Activated naive CD8-positive, alpha-beta T cell (primary cell): ENCODE data around the gene RNASEH2A.

Experiments
- H3K27ac Mint-ChIP-seq: one replicate; pipeline ENCODE4 v1.8.0; 2021; ENCODE audit warnings: mixed read lengths
- H3K27me3 Mint-ChIP-seq: one replicate; pipeline ENCODE4 v1.8.0; 2021; ENCODE audit warnings: mixed read lengths
- H3K36me3 Mint-ChIP-seq: one replicate; pipeline ENCODE4 v1.8.0; 2021; ENCODE audit warnings: mixed read lengths
- H3K4me1 Mint-ChIP-seq: one replicate; pipeline ENCODE4 v1.8.0; 2021; ENCODE audit warnings: low read depth, mixed read lengths
- H3K4me3 Mint-ChIP-seq: one replicate; pipeline ENCODE4 v1.8.0; 2021; ENCODE audit warnings: mild to moderate bottlenecking, mixed read lengths
- H3K9me3 Mint-ChIP-seq: one replicate; pipeline ENCODE4 v1.8.0; 2021; ENCODE audit warnings: low read depth, mixed read lengths

The RNASEH2A gene

DNA sequence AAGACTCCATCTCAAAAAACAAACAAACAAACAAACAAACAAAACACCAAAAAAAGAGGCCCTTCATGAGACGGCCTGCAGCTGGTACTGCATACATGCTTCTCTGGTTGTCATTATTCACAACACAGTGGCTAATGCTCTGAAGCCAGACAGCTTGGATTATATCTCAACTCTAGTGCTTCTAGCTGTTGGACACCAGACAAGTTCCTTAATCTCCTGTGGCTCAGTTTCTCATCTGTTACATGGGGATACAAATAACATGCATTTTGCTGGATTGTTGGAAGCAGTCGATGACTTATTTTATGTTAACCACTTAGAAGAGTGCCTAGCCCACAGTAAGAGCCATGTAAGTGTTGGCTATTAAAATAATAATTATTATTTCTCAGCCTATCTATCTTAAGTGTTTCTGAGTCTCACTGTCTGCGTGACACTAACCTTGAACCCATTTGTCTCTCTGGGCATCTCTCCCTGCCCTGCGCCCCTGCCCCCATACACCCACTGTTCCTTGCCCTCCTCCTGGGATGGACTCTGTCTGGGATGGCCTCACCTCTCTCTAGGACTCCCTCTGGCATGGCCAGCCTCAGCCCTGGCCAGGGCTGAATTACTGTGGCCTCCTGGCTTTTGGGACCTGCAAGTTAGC is 18.2 kb upstream of the RNASEH2A start:
- H3K9me3 Mint-ChIP-seq = no peaks in the 10 kb centered on the region

DNA sequence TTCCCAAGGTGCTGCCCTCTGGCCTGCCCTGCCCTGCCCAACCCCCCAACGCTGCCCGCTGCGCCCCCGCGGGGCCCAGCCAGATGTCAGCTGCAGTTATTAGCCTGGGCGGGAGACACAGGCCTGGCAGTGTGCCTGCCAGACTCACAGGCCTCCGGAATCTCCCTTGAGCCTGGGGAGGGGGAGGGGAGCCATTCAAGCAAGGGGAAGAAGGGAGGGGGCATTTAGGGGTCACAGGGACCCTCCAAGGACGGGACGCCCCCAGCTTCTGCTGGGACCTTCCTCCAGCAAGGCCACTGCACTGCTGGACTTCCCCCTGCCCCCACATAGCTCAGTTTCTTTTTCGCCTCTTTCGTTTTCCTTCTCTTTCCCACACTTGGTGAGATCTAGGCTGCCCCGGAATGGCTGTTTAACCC is 17.7 kb upstream of the RNASEH2A start:
- no peaks in the 10 kb centered on the region for H3K9me3 Mint-ChIP-seq
- peak overlapping the region; percentile 83 for H3K4me3 Mint-ChIP-seq
- H3K27ac Mint-ChIP-seq = peak overlapping the region; percentile 88
- H3K36me3 Mint-ChIP-seq = no peaks in the 10 kb centered on the region
- H3K4me1 Mint-ChIP-seq = peaks cover 22% of the 10 kb centered on the region
- H3K27me3 Mint-ChIP-seq = no peaks in the 10 kb centered on the region

More for the DNA sequence above, 18.2 kb upstream of the RNASEH2A start:
- Mint-ChIP-seq H3K27ac (peak overlapping the region; percentile 28), H3K36me3 (no peaks in the 10 kb centered on the region), H3K4me3 (no peak overlapping the region), H3K27me3 (no peaks in the 10 kb centered on the region), H3K4me1 (peaks cover 28% of the 10 kb centered on the region)

DNA sequence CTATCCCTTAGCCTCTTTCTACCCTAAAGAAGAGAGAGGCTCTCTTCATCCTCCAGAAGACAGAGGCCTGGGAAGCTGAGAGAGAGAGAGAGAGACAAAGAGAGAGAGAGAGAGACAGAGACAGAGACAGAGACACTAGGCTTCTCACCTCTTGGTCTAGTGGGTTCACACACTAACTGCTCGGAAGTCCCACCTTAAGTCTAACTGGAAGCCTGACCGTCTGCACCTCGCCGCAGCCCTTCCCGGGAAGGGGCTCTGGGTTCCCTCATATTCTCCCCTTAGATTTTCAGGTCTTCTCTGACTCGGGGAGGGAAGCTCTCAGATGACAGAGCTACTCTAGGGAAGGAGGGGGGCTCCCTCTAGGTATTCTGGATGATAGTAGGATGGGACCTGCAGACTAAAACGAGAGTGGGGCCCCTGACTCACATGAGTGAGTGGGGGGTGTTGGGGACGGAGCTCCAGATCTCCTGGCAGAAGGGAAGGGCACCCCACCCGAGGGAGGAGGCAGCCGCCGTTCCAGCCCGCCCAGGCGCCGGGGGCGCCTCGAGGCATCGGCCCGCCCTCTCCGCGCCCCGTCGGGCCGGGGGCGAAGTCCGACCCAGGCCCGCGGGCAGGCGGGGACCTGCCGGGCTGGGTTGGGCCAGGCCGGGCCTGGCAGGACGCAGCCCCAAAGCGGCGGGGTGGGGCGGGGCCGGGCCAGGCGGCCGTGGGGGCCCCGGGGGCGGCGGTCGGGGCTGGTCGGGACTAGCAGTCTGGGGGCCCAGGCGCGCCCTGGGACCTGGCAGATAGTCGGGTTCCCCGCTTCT is 17.1 kb upstream of the RNASEH2A start:
- Mint-ChIP-seq H3K4me1 (peaks cover 26% of the 10 kb centered on the region), H3K4me3 (peak overlapping the region; percentile 83), H3K36me3 (no peaks in the 10 kb centered on the region), H3K9me3 (no peaks in the 10 kb centered on the region), H3K27ac (peak overlapping the region; percentile 88), H3K27me3 (no peaks in the 10 kb centered on the region)

DNA sequence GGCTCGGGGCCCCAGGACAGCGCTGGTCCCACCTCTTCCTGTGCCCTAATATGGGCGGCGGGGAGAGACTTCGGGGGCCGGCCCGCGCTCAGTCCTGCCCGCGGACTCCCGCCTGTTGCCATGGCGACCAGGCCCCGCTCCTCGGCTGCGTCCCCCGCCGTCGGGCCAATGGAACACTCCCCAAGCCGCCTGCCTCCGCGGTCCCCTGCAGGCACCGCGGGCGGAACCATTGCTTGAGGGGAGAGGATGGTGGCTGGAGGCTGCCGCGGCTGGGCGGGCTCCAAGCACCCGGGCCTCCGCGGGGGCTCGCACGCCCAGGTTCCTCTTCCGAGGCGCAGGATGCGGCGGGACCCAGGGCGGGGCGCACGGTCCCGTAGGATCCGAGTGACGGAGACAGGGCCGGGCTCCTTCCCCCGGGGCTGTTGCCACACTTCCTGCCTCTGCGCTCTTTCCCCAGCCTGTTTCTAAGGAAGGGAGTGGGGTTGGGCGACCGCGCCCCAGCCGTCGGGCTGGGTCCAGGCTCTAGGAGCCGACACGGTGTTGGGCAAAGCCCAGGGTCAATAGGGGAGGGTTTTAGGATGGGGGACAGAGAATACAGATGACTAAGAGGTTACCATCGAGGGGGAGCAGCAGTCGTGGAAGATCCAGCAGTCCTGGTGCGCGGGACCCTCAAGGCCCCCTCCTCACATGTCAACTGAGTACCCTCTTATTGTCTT is 16.3 kb upstream of the RNASEH2A start:
- peaks cover 32% of the 10 kb centered on the region for H3K4me1 Mint-ChIP-seq
- H3K9me3 Mint-ChIP-seq = no peaks in the 10 kb centered on the region
- no peaks in the 10 kb centered on the region for H3K27me3 Mint-ChIP-seq
- H3K4me3 Mint-ChIP-seq = peak overlapping the region; percentile 89
- peak overlapping the region; percentile 90 for H3K27ac Mint-ChIP-seq
- H3K36me3 Mint-ChIP-seq = no peaks in the 10 kb centered on the region

DNA sequence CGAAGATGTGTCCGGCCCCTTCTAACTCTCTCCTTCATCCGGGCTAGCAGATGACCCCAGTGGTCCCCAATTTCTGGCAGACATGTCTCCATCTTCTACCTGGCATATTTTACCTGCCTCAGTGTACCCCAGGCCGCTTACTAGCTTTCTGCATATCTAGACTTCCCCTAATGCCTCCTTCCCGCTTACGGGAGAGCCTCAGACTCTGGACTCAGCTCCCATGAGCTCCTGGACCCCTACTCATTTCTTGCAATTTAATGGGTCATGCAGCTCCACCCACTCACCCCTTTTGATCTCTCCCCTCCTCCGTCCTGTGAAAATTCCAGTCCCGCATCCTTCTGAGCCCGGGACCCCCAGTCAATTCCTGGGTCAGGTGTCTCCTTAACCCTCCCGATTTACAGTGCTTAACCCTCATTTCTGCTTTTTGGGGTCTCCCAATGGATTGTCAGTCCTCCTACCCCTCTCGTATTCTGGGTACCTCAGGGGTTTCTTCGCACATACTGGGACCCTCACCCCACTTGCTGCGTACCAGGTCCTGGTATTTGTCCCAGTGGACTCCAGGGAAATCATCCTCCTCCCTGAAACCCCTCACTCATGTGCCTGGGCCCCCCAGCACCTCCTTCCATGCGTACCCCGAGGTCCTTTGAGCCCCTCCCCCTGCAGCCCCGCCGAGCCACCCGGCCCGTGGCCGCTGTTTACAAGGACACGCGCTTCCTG is 15.6 kb upstream of the RNASEH2A start:
- Mint-ChIP-seq H3K27ac (peak overlapping the region; percentile 90), H3K4me3 (peak overlapping the region; percentile 89), H3K36me3 (no peaks in the 10 kb centered on the region), H3K27me3 (no peaks in the 10 kb centered on the region), H3K9me3 (no peaks in the 10 kb centered on the region), H3K4me1 (peaks cover 35% of the 10 kb centered on the region)

DNA sequence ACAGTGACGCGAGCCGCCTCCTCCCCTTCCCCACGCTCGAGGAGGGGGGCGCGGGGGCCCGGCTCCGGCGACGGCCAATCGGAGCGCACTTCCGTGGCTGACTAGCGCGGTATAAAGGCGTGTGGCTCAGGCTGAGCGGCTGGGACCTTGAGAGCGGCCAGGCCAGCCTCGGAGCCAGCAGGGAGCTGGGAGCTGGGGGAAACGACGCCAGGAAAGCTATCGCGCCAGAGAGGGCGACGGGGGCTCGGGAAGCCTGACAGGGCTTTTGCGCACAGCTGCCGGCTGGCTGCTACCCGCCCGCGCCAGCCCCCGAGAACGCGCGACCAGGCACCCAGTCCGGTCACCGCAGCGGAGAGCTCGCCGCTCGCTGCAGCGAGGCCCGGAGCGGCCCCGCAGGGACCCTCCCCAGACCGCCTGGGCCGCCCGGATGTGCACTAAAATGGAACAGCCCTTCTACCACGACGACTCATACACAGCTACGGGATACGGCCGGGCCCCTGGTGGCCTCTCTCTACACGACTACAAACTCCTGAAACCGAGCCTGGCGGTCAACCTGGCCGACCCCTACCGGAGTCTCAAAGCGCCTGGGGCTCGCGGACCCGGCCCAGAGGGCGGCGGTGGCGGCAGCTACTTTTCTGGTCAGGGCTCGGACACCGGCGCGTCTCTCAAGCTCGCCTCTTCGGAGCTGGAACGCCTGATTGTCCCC is 14.9 kb upstream of the RNASEH2A start, which contains the start of gene JUNB:
Gene JUNB (plus strand): TSS at position 142 of the 706 bp plus-strand sequence. CDS start 286 bp downstream, at position 428.
- H3K36me3 Mint-ChIP-seq = no peaks in the 10 kb centered on the region
- no peaks in the 10 kb centered on the region for H3K9me3 Mint-ChIP-seq
- no peaks in the 10 kb centered on the region for H3K27me3 Mint-ChIP-seq
- peaks cover 42% of the 10 kb centered on the region for H3K4me1 Mint-ChIP-seq
- peak within 1 kb of the TSS; percentile 97 for H3K27ac Mint-ChIP-seq
- H3K4me3 Mint-ChIP-seq = peak within 1 kb of the TSS; percentile 95

DNA sequence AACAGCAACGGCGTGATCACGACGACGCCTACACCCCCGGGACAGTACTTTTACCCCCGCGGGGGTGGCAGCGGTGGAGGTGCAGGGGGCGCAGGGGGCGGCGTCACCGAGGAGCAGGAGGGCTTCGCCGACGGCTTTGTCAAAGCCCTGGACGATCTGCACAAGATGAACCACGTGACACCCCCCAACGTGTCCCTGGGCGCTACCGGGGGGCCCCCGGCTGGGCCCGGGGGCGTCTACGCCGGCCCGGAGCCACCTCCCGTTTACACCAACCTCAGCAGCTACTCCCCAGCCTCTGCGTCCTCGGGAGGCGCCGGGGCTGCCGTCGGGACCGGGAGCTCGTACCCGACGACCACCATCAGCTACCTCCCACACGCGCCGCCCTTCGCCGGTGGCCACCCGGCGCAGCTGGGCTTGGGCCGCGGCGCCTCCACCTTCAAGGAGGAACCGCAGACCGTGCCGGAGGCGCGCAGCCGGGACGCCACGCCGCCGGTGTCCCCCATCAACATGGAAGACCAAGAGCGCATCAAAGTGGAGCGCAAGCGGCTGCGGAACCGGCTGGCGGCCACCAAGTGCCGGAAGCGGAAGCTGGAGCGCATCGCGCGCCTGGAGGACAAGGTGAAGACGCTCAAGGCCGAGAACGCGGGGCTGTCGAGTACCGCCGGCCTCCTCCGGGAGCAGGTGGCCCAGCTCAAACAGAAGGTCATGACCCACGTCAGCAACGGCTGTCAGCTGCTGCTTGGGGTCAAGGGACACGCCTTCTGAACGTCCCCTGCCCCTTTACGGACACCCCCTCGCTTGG is 14.1 kb upstream of the RNASEH2A start:
- H3K4me1 Mint-ChIP-seq = peaks cover 41% of the 10 kb centered on the region
- H3K27ac Mint-ChIP-seq = peak overlapping the region; percentile 97
- no peaks in the 10 kb centered on the region for H3K36me3 Mint-ChIP-seq
- H3K9me3 Mint-ChIP-seq = no peaks in the 10 kb centered on the region
- H3K27me3 Mint-ChIP-seq = no peaks in the 10 kb centered on the region
- peak overlapping the region; percentile 95 for H3K4me3 Mint-ChIP-seq

DNA sequence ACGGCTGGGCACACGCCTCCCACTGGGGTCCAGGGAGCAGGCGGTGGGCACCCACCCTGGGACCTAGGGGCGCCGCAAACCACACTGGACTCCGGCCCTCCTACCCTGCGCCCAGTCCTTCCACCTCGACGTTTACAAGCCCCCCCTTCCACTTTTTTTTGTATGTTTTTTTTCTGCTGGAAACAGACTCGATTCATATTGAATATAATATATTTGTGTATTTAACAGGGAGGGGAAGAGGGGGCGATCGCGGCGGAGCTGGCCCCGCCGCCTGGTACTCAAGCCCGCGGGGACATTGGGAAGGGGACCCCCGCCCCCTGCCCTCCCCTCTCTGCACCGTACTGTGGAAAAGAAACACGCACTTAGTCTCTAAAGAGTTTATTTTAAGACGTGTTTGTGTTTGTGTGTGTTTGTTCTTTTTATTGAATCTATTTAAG is 13.5 kb upstream of the RNASEH2A start:
- no peaks in the 10 kb centered on the region for H3K27me3 Mint-ChIP-seq
- H3K4me3 Mint-ChIP-seq = peak overlapping the region; percentile 95
- no peaks in the 10 kb centered on the region for H3K9me3 Mint-ChIP-seq
- H3K27ac Mint-ChIP-seq = peak overlapping the region; percentile 97
- no peaks in the 10 kb centered on the region for H3K36me3 Mint-ChIP-seq
- H3K4me1 Mint-ChIP-seq = peaks cover 41% of the 10 kb centered on the region

DNA sequence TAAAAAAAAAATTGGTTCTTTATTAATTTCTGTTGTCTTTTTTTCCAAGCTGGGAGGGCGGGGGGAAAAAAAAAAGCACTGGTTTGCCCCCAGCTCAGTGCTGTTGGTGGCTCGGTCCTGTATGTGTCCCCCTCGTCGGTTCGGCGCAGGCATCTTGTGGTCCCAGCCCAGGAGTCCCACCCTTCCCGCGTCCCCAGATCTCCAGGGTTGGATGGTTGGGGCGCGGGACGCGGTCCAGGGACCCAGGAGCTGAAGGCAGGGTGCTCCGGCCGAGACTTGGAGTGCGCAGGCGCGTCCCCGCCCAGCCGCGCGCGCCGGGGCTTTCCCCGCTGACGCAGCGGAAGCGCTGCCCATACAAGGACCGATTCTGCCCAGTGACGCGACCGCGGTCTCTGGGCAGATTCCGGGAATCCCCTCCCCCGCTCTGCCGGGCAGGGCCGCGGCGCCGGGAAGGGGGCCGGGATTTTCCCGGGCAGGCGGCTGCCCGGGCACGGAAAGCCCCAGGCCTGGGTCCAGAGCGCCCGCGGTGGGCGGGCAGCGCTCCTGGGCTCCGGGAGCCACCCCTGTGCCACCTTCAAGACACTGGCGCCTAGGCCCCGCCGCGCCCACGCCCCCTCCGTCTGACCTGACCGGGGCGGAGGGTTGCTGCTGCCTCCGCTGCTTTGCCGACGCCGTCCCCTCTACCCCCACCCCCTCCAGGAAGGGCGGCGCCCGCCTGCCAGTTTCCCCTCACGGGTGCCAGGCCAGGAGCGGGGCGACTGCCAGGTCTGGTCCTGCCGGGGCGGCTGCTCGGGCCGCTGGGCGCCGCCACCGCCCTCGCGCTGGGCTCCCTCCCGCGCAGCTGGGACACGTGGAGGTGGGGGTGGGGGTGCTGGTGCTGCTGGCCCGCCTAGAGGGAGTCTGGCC is 12.8 kb upstream of the RNASEH2A start:
- H3K4me1 Mint-ChIP-seq = peaks cover 41% of the 10 kb centered on the region
- H3K36me3 Mint-ChIP-seq = no peaks in the 10 kb centered on the region

DNA sequence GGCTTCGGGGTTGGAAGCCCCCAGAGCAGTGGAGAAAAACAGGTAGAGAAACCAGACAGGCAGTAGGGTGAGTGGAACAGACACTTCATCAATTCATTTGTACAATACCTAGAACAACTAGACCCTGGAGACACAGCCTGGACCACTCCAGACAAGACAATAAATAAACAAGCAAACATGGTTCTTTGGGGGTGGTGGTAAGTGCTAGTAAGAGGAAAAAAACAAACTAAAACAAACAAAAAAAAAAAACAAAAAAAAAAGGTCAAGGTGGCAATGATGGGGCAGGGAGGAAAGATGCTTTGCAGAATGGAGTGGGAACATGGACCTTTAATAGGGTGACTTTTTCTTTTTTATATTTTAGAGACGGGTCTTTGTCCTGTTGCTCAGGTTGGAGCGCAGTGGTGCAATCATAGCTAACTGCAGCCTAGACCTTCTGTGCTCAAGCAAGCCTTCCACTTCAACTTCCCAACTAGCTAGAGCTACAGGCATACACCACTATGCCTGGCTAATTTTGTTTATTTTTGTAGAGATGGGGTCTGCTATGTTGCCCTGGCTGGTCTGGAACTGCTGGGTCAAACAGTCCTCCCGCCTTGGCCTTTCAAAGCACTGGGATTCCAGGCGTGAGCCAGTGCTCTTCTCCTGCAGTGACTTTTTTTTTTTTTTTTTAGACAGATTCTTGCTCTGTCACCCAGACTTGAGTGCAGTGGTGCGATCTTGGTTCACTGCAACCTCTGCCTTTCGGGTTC is 12.0 kb upstream of the RNASEH2A start:
- Mint-ChIP-seq H3K36me3 (no peaks in the 10 kb centered on the region), H3K27me3 (no peaks in the 10 kb centered on the region), H3K4me3 (peak overlapping the region; percentile 86), H3K9me3 (no peaks in the 10 kb centered on the region), H3K4me1 (peaks cover 34% of the 10 kb centered on the region), H3K27ac (peak overlapping the region; percentile 93)

More for the DNA sequence above, 12.8 kb upstream of the RNASEH2A start:
- Mint-ChIP-seq H3K4me3 (peak overlapping the region; percentile 95), H3K27me3 (no peaks in the 10 kb centered on the region), H3K27ac (peak overlapping the region; percentile 97), H3K9me3 (no peaks in the 10 kb centered on the region)

DNA sequence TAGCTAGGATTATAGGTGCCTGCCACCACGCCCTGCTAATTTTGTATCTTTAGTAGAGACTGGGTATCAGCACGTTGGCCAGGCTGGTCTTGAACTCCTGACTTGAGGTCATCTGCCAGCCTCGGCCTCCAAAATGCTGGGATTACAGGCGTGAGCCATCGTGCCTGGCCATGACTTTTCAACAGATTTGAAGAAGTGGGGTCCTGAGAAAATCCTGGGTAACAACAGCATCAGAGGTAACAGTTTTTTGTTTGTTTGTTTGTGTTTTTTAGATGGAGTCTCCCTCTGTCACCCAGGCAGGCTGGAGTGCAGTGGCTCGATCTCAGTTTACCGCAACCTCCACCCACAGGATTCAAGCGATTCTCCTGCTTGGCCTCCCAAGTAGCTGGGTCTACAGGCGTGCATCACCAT is 11.4 kb upstream of the RNASEH2A start:
- H3K4me1 Mint-ChIP-seq = peaks cover 37% of the 10 kb centered on the region
- peak overlapping the region; percentile 93 for H3K27ac Mint-ChIP-seq
- peak overlapping the region; percentile 86 for H3K4me3 Mint-ChIP-seq
- no peaks in the 10 kb centered on the region for H3K27me3 Mint-ChIP-seq
- no peaks in the 10 kb centered on the region for H3K9me3 Mint-ChIP-seq
- H3K36me3 Mint-ChIP-seq = no peaks in the 10 kb centered on the region
